Epithelial cell of esophagus (primary cell): ENCODE data around the gene VNN1.

Experiments
- DNase-seq: peaks from one replicate; pipeline ENCODE4 v3.0.0; 2010; ENCODE audit warnings: low read depth
- H3K4me3 ChIP-seq: 2 replicates; pipeline ENCODE4 v1.5.1; 2011; ENCODE audit warnings: mild to moderate bottlenecking, low read length, control low read depth
- TF ChIP-seq, protein P1 (sequence below): IDR thresholded peaks from 2 replicates; pipeline ENCODE4 v1.5.1; 2011; ENCODE audit warnings: low read depth, mild to moderate bottlenecking, low read length, control low read depth, inconsistent platforms; ENCODE audit not compliant: insufficient read depth; ENCODE audit errors: missing control alignments

VNN1 gene

DNA sequence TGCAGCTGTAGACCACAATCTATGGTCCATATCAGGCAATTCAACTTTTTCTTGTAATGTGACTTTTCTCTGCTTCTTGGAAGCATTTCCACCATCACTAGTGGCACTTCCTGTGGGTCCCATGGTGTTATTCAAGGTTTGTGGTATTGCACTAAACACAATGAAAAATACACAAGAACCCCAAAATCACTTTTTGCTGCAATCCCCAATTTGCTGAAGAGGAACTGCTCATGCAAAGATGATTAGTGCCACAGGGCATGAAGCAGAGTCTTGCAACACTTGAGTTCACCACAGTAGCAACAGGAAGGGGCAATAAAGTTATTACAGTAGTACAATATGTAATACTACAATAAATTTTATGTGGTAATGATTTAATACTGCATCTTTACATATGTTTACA is 38.1 kb downstream of the VNN1 start:
- TF ChIP-seq, protein P1, sequence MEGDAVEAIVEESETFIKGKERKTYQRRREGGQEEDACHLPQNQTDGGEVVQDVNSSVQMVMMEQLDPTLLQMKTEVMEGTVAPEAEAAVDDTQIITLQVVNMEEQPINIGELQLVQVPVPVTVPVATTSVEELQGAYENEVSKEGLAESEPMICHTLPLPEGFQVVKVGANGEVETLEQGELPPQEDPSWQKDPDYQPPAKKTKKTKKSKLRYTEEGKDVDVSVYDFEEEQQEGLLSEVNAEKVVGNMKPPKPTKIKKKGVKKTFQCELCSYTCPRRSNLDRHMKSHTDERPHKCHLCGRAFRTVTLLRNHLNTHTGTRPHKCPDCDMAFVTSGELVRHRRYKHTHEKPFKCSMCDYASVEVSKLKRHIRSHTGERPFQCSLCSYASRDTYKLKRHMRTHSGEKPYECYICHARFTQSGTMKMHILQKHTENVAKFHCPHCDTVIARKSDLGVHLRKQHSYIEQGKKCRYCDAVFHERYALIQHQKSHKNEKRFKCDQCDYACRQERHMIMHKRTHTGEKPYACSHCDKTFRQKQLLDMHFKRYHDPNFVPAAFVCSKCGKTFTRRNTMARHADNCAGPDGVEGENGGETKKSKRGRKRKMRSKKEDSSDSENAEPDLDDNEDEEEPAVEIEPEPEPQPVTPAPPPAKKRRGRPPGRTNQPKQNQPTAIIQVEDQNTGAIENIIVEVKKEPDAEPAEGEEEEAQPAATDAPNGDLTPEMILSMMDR, result no peak
- DNase-seq, result peak; percentile 39
- no peak overlapping the region for H3K4me3 ChIP-seq

DNA sequence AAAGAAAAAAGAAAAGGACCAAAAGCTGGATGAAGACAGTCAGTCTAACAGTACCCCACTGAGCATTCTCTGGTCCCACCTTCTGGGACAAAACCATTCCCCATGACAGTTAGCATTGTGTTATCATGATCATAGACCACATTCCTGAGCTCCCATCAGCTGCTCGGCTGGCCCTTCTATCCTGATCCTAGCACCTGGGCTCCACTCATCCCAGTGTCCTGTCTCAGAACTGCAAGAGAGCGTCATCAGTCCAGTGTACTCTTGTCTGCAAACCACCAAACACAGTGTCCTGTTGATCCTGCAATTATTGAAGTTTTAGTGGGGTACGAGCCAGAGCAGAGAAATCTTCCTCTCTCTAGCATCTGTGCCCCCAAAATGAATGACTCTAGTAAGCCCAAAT is 38.9 kb downstream of the VNN1 start:
- no peak overlapping the region for H3K4me3 ChIP-seq
- no peak for DNase-seq
- TF ChIP-seq, protein P1, result no peak

DNA sequence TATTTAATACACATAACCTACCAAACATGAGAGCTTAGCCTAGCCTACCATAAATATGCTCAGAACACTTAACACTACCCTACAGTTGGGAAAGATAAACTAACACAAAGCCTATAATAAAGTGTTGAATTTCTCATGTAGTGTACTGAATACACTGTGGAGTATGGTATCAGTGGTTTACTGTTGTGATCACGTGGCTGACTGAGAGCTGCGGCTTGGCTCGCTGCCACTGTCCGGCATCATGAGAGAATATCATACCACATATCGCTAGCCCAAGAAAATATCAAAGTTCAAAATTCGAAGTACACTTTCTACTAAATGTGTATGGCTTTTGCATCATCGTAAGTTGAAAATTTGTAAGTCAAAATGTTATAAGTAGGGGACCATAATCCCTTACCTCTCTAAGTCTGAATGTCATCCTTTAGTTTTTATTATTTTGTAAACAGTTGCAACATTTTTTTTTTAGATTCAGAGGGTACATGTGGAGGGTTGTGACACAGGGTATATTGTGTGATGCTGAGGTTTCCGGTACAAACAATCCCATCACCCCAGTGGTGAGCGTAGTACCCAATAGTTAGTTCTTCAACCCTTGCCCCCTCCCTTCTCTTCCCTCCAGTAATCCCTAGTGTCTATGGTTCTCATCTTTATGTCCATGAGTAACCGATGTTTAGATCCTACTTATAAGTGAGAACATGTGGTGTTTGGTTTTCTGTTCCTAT is 40.3 kb downstream of the VNN1 start:
- TF ChIP-seq, protein P1, result no peak
- H3K4me3 ChIP-seq, result no peak overlapping the region
- no peak for DNase-seq

DNA sequence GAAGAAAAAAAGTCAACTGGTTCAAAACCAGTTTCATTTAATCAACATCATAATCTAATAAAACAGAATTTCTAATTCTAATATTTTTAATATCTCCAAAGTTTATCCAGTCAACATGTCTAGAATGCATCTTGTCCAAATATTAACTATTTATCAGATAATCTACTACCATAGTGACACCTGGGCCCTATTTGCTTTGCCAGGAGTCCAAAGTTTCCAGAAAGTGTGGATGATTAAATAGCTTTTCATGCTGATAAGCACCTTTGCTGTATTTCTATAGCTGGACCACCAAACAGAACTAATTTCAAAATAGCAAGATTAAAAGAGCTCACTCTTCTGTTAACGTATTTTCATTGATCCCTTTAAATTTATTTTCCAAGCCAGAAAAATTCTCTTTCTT is 42.6 kb downstream of the VNN1 start:
- no peak for DNase-seq
- TF ChIP-seq, protein P1, result no peak
- H3K4me3 ChIP-seq, result no peak overlapping the region

DNA sequence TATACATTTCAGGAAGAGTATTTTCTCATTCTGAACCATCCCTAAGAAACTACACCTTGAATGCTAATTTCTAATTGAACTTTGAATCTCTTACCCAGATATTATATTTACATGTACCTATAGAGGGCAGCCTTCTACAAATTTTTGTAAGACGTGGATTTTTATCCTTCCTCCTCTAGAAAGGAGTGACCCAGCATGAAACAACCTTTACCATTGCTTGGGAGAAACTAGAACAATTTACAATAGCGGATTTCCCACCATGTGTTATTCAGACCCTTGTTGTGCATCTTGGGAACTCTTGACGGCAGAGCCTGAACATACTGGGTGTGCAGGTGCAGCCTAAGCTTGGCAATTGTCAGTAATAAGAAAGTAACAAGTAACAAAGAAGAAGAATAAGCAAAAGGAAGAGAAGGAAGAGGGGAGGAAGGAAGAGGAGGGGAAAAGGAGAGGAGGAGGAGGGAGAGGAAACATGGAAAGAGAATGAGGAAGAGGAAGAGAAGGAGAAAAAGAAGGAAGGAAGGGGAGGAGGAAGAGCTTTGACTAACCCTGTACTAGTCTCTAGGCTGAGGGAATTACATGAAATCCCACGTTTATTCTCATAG is 44.1 kb downstream of the VNN1 start:
- H3K4me3 ChIP-seq, result no peak overlapping the region
- peak; percentile 58 for DNase-seq
- TF ChIP-seq, protein P1, result peak; percentile 42

DNA sequence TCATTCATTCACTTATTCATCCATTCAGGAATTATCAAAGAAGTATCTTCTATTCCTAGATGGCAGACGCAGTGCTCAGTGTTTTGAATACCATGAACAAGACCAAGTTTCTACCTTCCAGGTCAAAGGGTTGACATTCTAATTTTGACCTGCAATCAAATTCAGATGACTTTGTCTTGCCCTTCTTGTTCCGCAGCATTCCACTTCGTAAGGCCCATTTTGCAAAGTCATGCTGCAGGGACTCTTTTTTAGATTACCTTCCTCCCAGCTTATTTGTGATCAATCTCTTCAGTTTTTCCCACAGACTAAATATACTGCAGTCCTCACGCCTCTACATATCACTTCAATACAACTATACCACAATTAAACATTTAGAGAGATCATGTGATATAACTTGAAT is 47.7 kb downstream of the VNN1 start:
- no peak overlapping the region for H3K4me3 ChIP-seq
- DNase-seq, result peak; percentile 23
- TF ChIP-seq, protein P1, result no peak
